Measurements from ENCODE around the gene SEZ6. TPM values are rescaled to one million over a fixed set of nuclear protein-coding genes. Genes with fewer than 3 reads are reported as not detected.

Gene SEZ6
- total and polyA plus RNA-seq, 2 of the 4 experiments (the other 2 are of a cell fraction), result not detected

GRCh38 chr17:29016345-29017210 is 10.7 kb upstream of the SEZ6 start:
- no peak overlapping the region for H3K4me2 ChIP-seq (ENCODE audit: low read depth, low read length)
- ChIA-PET CTCF (no interaction called here), POLR2A (ENCODE audit: unreplicated experiment) (no interaction called here)
- no peaks in the 10 kb centered on the region for H3K9me3 ChIP-seq (ENCODE audit: control insufficient read depth, insufficient read depth, low read length)
- no peak overlapping the region for H2AK9ac ChIP-seq (replicated peaks; ENCODE audit: low read depth, low read length, poor library complexity)
- no TSS peak for BruUV-seq (replicated peaks)
- ATAC-seq (ENCODE audit: low read depth) (no peak), DNase-seq (no peak)
- H4K20me1 ChIP-seq (ENCODE audit: insufficient read depth, low read length), result peaks cover 4% of the 10 kb centered on the region; the same call in 1 of the 2 replicates
- no peak overlapping the region for H3K4ac ChIP-seq (ENCODE audit: low read depth, low read length)
- no peak overlapping the region for H2BK20ac ChIP-seq (ENCODE audit: low read depth, low read length)
- no peaks in the 10 kb centered on the region for H3K4me1 ChIP-seq (ENCODE audit: control insufficient read depth, insufficient read depth, low read length)
- dilution Hi-C loops (cut with HindIII; ENCODE audit: low sequenced_read_pairs, unreplicated experiment), result no loop called here
- no peaks in the 10 kb centered on the region for H3K36me3 ChIP-seq (ENCODE audit: control insufficient read depth, insufficient read depth, low read length)
- H3K4me3 ChIP-seq (ENCODE audit: insufficient read depth, low read depth, low read length), result no peak overlapping the region
- in situ Hi-C loops (cut with MboI; ENCODE audit: low sequenced_read_pairs), result no loop called here
- no peaks in the 10 kb centered on the region for H3K9me1 ChIP-seq (ENCODE audit: insufficient read depth, low read length)
- 35% methylated on average over 8 of the region's 13 CpGs; no CpG with 5 or more reads in 1 of the 2 experiments for WGBS, 2 experiments (ENCODE audit: extremely low coverage in 2 of 2, insufficient read length in 1 of 2)
- H4K91ac ChIP-seq (ENCODE audit: insufficient read depth, low read depth, low read length), result no peak overlapping the region
- no peak overlapping the region for H3K23ac ChIP-seq (ENCODE audit: low read depth, low read length)
- H4K8ac ChIP-seq (ENCODE audit: low read depth in 2 of 2, low read length in 2 of 2), result no peak overlapping the region
- H3K27me3 ChIP-seq (ENCODE audit: control insufficient read depth, insufficient read depth, low read length), result peaks cover 82% of the 10 kb centered on the region
- no peak overlapping the region for H4K5ac ChIP-seq (ENCODE audit: low read depth, low read length)
- H2AFZ ChIP-seq (replicated peaks; ENCODE audit: low read length, poor library complexity), result no peak overlapping the region
- H2AK5ac ChIP-seq (ENCODE audit: low read depth, low read length), result no peak overlapping the region
- no peaks in the 10 kb centered on the region for H3K79me1 ChIP-seq (ENCODE audit: low read depth in 1 of 2, low read length in 2 of 2)
- no peak overlapping the region for H2BK120ac ChIP-seq (ENCODE audit: low read depth, low read length)
- no peak overlapping the region for H2BK15ac ChIP-seq (ENCODE audit: low read depth, low read length)
- no peak overlapping the region for H3K18ac ChIP-seq (ENCODE audit: low read depth, low read length)
- no peak overlapping the region for H3K27ac ChIP-seq (ENCODE audit: insufficient read depth, low read length)
- no peak overlapping the region for H3K14ac ChIP-seq (replicated peaks; ENCODE audit: low read depth, low read length)
- no peak overlapping the region for H3K56ac ChIP-seq (ENCODE audit: extremely low read depth, insufficient read depth, low read length)
- no peak overlapping the region for H2BK5ac ChIP-seq (ENCODE audit: low read depth, low read length, poor library complexity, severe bottlenecking)
- H3K9ac ChIP-seq (ENCODE audit: low read depth, low read length), result no peak overlapping the region
- intact Hi-C loops (cut with micrococcal nuclease), result no loop called here
- TF ChIP-seq CHD1 (IDR thresholded peaks at IDR 0.05; ENCODE audit: low read depth, low read length) (no peak), ELK1 (IDR thresholded peaks at IDR 0.05; ENCODE audit: borderline replicate concordance, low read depth, low read length) (no peak), BHLHE40 (IDR thresholded peaks at IDR 0.05; ENCODE audit: low read depth, low read length) (no peak), MAZ (IDR thresholded peaks at IDR 0.05; ENCODE audit: borderline replicate concordance, low read depth, low read length) (no peak), FOS (IDR thresholded peaks at IDR 0.05; ENCODE audit: low read depth, low read length) (no peak), CEBPB (IDR thresholded peaks at IDR 0.05; ENCODE audit: low read depth, low read length) (no peak), RAD21 (IDR thresholded peaks at IDR 0.05; ENCODE audit: low read length) (no peak), POLR2A (IDR thresholded peaks at IDR 0.05; ENCODE audit: low read depth, low read length) (no peak), RCOR1 (IDR thresholded peaks at IDR 0.05; ENCODE audit: insufficient replicate concordance, low read length) (no peak), MXI1 (IDR thresholded peaks at IDR 0.05; ENCODE audit: borderline replicate concordance, low read depth, low read length) (no peak), RFX5 (IDR thresholded peaks at IDR 0.05; ENCODE audit: low read depth, low read length) (no peak), SMC3 (IDR thresholded peaks at IDR 0.05; ENCODE audit: low read depth, low read length) (no peak), NFE2L2 (IDR thresholded peaks at IDR 0.05; ENCODE audit: low read depth, low read length) (no peak), MAFK (IDR thresholded peaks at IDR 0.05; ENCODE audit: low read depth, low read length) (no peak)
- TF ChIP-seq, protein P1, sequence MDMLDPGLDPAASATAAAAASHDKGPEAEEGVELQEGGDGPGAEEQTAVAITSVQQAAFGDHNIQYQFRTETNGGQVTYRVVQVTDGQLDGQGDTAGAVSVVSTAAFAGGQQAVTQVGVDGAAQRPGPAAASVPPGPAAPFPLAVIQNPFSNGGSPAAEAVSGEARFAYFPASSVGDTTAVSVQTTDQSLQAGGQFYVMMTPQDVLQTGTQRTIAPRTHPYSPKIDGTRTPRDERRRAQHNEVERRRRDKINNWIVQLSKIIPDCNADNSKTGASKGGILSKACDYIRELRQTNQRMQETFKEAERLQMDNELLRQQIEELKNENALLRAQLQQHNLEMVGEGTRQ (IDR thresholded peaks at IDR 0.05; ENCODE audit: low read depth, low read length), result no peak
